ENCODE data around the gene ARHGEF9.

The ARHGEF9 gene

DNA sequence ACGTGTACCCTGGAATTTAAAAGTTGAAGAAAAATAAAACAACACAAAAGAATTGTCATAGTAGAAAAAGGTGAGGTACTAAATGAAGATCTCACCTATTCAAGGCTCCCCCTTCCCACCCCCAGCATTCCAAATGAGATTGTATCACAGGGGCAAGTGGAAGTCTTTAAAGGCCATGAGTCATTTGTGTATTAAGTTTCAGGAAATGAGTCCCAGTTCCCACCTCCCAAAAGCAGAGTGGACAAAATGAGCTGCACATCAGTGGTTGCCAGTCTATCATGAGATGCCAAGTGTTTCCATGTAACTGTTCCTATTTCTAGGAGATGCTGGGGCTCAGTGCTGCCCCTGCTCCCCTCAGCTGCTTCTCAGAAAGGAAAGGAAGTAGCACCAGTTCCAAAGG, 20.1 kb downstream of the ARHGEF9 start:
- no peak for TF ChIP-seq EZH2phosphoT487 (IDR thresholded peaks at IDR 0.05; ENCODE audit: low read depth)
- TF ChIP-seq, protein P1, sequence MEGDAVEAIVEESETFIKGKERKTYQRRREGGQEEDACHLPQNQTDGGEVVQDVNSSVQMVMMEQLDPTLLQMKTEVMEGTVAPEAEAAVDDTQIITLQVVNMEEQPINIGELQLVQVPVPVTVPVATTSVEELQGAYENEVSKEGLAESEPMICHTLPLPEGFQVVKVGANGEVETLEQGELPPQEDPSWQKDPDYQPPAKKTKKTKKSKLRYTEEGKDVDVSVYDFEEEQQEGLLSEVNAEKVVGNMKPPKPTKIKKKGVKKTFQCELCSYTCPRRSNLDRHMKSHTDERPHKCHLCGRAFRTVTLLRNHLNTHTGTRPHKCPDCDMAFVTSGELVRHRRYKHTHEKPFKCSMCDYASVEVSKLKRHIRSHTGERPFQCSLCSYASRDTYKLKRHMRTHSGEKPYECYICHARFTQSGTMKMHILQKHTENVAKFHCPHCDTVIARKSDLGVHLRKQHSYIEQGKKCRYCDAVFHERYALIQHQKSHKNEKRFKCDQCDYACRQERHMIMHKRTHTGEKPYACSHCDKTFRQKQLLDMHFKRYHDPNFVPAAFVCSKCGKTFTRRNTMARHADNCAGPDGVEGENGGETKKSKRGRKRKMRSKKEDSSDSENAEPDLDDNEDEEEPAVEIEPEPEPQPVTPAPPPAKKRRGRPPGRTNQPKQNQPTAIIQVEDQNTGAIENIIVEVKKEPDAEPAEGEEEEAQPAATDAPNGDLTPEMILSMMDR (IDR thresholded peaks at IDR 0.05; ENCODE audit: low read depth, low read length) = no peak
- Histone ChIP-seq H3K27me3 (ENCODE audit: low read depth, low read length) (no peaks in the 10 kb centered on the region), H3K4me3 (ENCODE audit: low read length) (no peak overlapping the region), H3K79me2 (ENCODE audit: low read length) (no peaks in the 10 kb centered on the region), H3K4me2 (ENCODE audit: low read length) (no peak overlapping the region), H3K36me3 (replicated peaks; ENCODE audit: low read depth, low read length) (no peaks in the 10 kb centered on the region), H3K27ac (ENCODE audit: low read length) (no peak overlapping the region), H3K4me1 (ENCODE audit: low read length) (peaks cover 6% of the 10 kb centered on the region), H2AFZ (ENCODE audit: low read depth, low read length) (no peak overlapping the region), H3K9me3 (ENCODE audit: insufficient read depth, low read length) (no peaks in the 10 kb centered on the region), H3K9ac (ENCODE audit: low read length) (no peak overlapping the region), H4K20me1 (ENCODE audit: insufficient read depth, low read length) (no peaks in the 10 kb centered on the region)

DNA sequence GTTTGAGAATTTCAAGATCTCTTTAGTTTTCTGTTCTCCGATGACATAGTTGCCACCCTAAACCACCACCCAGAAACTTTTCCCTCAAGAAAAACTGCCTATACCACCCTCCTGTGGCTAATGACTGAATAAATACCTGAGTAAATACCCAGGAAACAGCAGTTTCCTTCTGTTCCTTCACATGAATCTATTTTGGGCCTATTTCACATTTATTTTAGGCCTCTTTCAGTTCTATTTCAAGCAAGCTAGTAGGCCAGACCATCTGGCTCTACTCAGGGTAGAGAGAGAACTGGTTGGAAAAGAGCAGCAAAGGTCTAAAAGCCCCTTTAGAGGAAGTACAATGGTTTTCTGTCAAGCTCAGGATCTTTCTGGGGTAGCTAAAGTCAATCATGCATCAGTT, 23.4 kb downstream of the ARHGEF9 start:
- Histone ChIP-seq H3K9me3 (ENCODE audit: insufficient read depth, low read length) (no peaks in the 10 kb centered on the region), H2AFZ (ENCODE audit: low read depth, low read length) (no peak overlapping the region), H3K27ac (ENCODE audit: low read length) (no peak overlapping the region), H3K4me2 (ENCODE audit: low read length) (no peak overlapping the region), H3K4me3 (ENCODE audit: low read length) (no peak overlapping the region), H3K36me3 (replicated peaks; ENCODE audit: low read depth, low read length) (no peaks in the 10 kb centered on the region), H4K20me1 (ENCODE audit: insufficient read depth, low read length) (no peaks in the 10 kb centered on the region), H3K9ac (ENCODE audit: low read length) (no peak overlapping the region), H3K27me3 (ENCODE audit: low read depth, low read length) (no peaks in the 10 kb centered on the region), H3K79me2 (ENCODE audit: low read length) (no peaks in the 10 kb centered on the region), H3K4me1 (ENCODE audit: low read length) (peaks cover 6% of the 10 kb centered on the region)
- no peak for TF ChIP-seq EZH2phosphoT487 (IDR thresholded peaks at IDR 0.05; ENCODE audit: low read depth)
- TF ChIP-seq, protein P1 (IDR thresholded peaks at IDR 0.05; ENCODE audit: low read depth, low read length) = peak; percentile 17

DNA sequence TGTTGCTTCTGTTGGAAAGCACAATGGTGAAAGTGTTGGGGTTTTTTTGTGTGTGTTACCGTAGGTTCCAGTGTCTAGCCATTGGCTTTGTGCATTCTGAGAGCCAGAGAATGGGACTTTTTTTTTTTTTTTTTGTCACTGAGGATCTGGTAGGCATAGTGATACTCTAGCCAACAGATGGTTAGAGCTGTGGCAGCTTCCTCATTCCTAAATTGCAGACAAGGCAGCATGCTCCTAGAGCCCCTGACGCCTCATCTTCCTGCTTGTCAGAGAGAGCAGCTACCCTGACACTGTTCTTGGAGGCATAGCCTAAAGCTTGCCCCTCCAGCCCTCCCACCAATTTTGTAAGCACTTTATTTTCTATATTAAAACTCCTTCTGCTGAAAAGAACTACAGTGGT, 27.0 kb downstream of the ARHGEF9 start:
- no peak overlapping the region for H3K4me3 ChIP-seq (ENCODE audit: low read length)
- H2AFZ ChIP-seq (ENCODE audit: low read depth, low read length) = no peak overlapping the region
- H3K27ac ChIP-seq (ENCODE audit: low read length) = no peak overlapping the region
- no peaks in the 10 kb centered on the region for H3K27me3 ChIP-seq (ENCODE audit: low read depth, low read length)
- no peaks in the 10 kb centered on the region for H3K36me3 ChIP-seq (replicated peaks; ENCODE audit: low read depth, low read length)
- TF ChIP-seq, protein P1 (IDR thresholded peaks at IDR 0.05; ENCODE audit: low read depth, low read length) = no peak
- TF ChIP-seq EZH2phosphoT487 (IDR thresholded peaks at IDR 0.05; ENCODE audit: low read depth) = no peak
- no peak overlapping the region for H3K4me2 ChIP-seq (ENCODE audit: low read length)
- no peak overlapping the region for H3K9ac ChIP-seq (ENCODE audit: low read length)
- H3K79me2 ChIP-seq (ENCODE audit: low read length) = peaks cover 15% of the 10 kb centered on the region
- no peaks in the 10 kb centered on the region for H4K20me1 ChIP-seq (ENCODE audit: insufficient read depth, low read length)
- H3K4me1 ChIP-seq (ENCODE audit: low read length) = peaks cover 23% of the 10 kb centered on the region
- no peaks in the 10 kb centered on the region for H3K9me3 ChIP-seq (ENCODE audit: insufficient read depth, low read length)

DNA sequence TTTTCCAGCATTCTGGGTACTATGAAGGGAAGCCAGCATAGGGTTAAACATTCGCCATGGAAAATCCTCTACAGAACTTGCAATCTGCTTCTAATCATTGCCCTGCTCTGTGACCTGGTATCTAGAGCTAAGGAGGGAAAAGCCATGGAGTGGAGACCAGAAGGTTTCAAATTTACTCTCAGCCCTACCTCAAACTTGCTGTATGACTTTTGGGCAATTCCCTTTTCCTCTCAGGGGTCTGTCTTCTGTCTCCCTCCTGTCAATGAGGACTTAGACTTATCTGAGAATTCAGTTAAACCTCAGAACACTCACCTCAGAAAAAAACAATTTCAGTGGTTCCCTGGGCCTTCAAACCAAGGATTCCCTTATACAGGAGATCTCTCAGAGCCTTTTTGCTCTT, 29.1 kb downstream of the ARHGEF9 start:
- peak overlapping the region; percentile 100 for H3K4me3 ChIP-seq (ENCODE audit: low read length)
- H2AFZ ChIP-seq (ENCODE audit: low read depth, low read length) = 0 out of 2 replicates have a peak overlapping the region, but pooled peaks have one; percentile 46
- H3K9me3 ChIP-seq (ENCODE audit: insufficient read depth, low read length) = no peaks in the 10 kb centered on the region
- no peaks in the 10 kb centered on the region for H3K36me3 ChIP-seq (replicated peaks; ENCODE audit: low read depth, low read length)
- TF ChIP-seq EZH2phosphoT487 (IDR thresholded peaks at IDR 0.05; ENCODE audit: low read depth) = no peak
- TF ChIP-seq, protein P1 (IDR thresholded peaks at IDR 0.05; ENCODE audit: low read depth, low read length) = no peak
- H3K27ac ChIP-seq (ENCODE audit: low read length) = peak overlapping the region; percentile 49; the same call in 1 of the 2 replicates
- H3K27me3 ChIP-seq (ENCODE audit: low read depth, low read length) = no peaks in the 10 kb centered on the region
- peak overlapping the region; percentile 87 for H3K4me2 ChIP-seq (ENCODE audit: low read length)
- H3K79me2 ChIP-seq (ENCODE audit: low read length) = peaks cover 33% of the 10 kb centered on the region
- peaks cover 18% of the 10 kb centered on the region for H3K4me1 ChIP-seq (ENCODE audit: low read length)
- H4K20me1 ChIP-seq (ENCODE audit: insufficient read depth, low read length) = no peaks in the 10 kb centered on the region
- peak overlapping the region; percentile 85 for H3K9ac ChIP-seq (ENCODE audit: low read length)
